HG02970 (cell line): ENCODE results near the gene JAZF1.

Experiments used
- ATAC-seq: cut with Tn5 transposase; IDR thresholded peaks from one replicate; pipeline ENCODE4 v1.9.1; 2021; ENCODE audit warnings: mild to moderate bottlenecking, moderate library complexity, moderate number of reproducible peaks; ENCODE audit not compliant: unreplicated experiment, low FRiP score

JAZF1 gene

GRCh38 chr7:27825891-27826290 lies 354.7 kb downstream of the JAZF1 start:
- ATAC-seq, result no peak

GRCh38 chr7:27822245-27822644 lies 358.4 kb downstream of the JAZF1 start:
- ATAC-seq, result no peak

- no peak for ATAC-seq
Measured at GRCh38 chr7:27812706-27813105, 367.9 kb downstream of the JAZF1 start.

- ATAC-seq, result no peak
Measured at GRCh38 chr7:27810186-27810585, 370.4 kb downstream of the JAZF1 start.

GRCh38 chr7:27808626-27809025 lies 372.0 kb downstream of the JAZF1 start:
- ATAC-seq, result no peak

- no peak for ATAC-seq
Measured at GRCh38 chr7:27804139-27804538, 376.5 kb downstream of the JAZF1 start.

- no peak for ATAC-seq
Measured at GRCh38 chr7:27802999-27803398, 377.6 kb downstream of the JAZF1 start.

- no peak for ATAC-seq
Measured at GRCh38 chr7:27799212-27799611, 381.4 kb downstream of the JAZF1 start.

- no peak for ATAC-seq
Measured at GRCh38 chr7:27795977-27796376, 384.6 kb downstream of the JAZF1 start.

GRCh38 chr7:27793780-27794179 lies 386.8 kb downstream of the JAZF1 start:
- ATAC-seq, result no peak

GRCh38 chr7:27788437-27788836 lies 392.2 kb downstream of the JAZF1 start:
- ATAC-seq, result no peak

- ATAC-seq, result no peak
Measured at GRCh38 chr7:27784399-27785053, 396.1 kb downstream of the JAZF1 start.

GRCh38 chr7:27782849-27783248 lies 397.7 kb downstream of the JAZF1 start:
- no peak for ATAC-seq

GRCh38 chr7:27781188-27781587 lies 399.4 kb downstream of the JAZF1 start:
- no peak for ATAC-seq
